Gastrocnemius medialis (tissue), 4 donors: Measurements from ENCODE around the gene HNF1A.

Experiments
- CTCF ChIP-seq, 5 experiments: fragments of 450-650 bp in 3 of 5; fragments of 200-600 bp in 2 of 5; sonication (generic) in 2 of 5; IDR thresholded peaks in 4 of 5; conservative IDR thresholded peaks in 1 of 5; 1 replicate in 4 of 5; 2 replicates in 1 of 5; pipeline ENCODE4 v1.5.1; 2016 to 2019; ENCODE audit warnings: antibody characterized with exemption in 5 of 5, mild to moderate bottlenecking in 3 of 5, moderate library complexity in 3 of 5
- POLR2A ChIP-seq, 2 donors: fragments of 450-650 bp; IDR thresholded peaks; one replicate each; pipeline ENCODE4 v1.6.1; 2017; ENCODE audit warnings: antibody characterized with exemption in 2 of 2, mild to moderate bottlenecking in 2 of 2, moderate library complexity in 2 of 2

GRCh38 chr12:120939523-120939922, 38.8 kb upstream of the HNF1A start:
- TF ChIP-seq CTCF (IDR thresholded peaks at IDR 0.05 in 4 of 5, conservative IDR thresholded peaks at IDR 0.05 in 1 of 5), result no peak
- no peak for TF ChIP-seq POLR2A (IDR thresholded peaks at IDR 0.05)
